Stimulated activated CD4-positive, alpha-beta T cell treated with anti-CD3 and anti-CD28 coated beads, Interleukin-2, amount 100 ng/mL, for 48 hours (primary cell): ENCODE data around the gene MED26.
A peak's percentile ranks its signal among the peaks of the same experiment; 100 is the strongest.

Experiments
- DNase-seq, 2 donors: peaks; one replicate each; pipeline ENCODE4 v3.0.0-alpha.2; 2020

The MED26 gene

GRCh38 chr19:16535381-16535780, 92.6 kb downstream of the MED26 start:
- no peak for DNase-seq

- DNase-seq = no peak
Observed at GRCh38 chr19:16532440-16533234, 95.4 kb downstream of the MED26 start.

- DNase-seq = no peak
Observed at GRCh38 chr19:16531380-16531669, 96.7 kb downstream of the MED26 start.

- no peak for DNase-seq
Observed at GRCh38 chr19:16530540-16531379, 97.2 kb downstream of the MED26 start.

GRCh38 chr19:16529466-16530144, 98.4 kb downstream of the MED26 start:
- DNase-seq = no peak

- DNase-seq = peak; percentile 33 to 45
Observed at GRCh38 chr19:16527971-16528521, 100.0 kb downstream of the MED26 start.

GRCh38 chr19:16527334-16527935, 100.6 kb downstream of the MED26 start:
- DNase-seq = no peak

- DNase-seq = no peak
Observed at GRCh38 chr19:16525751-16526481, 102.1 kb downstream of the MED26 start.

GRCh38 chr19:16524991-16525734, 102.8 kb downstream of the MED26 start:
- no peak for DNase-seq
